ENCODE measurements around the gene UBR2. TPM values are rescaled to one million over a fixed set of nuclear protein-coding genes. Genes with fewer than 3 reads are reported as not detected.

Gene UBR2
- total RNA-seq, 1 donor from 2014 or later: 21.6 TPM

GRCh38 chr6:42704251-42704936 lies 140.6 kb downstream of the UBR2 start:
- Mint-ChIP-seq H3K27me3 (ENCODE audit: unreplicated experiment) (peaks cover 2% of the 10 kb centered on the region), H3K4me3 (ENCODE audit: unreplicated experiment) (no peak overlapping the region), H3K27ac (ENCODE audit: unreplicated experiment) (no peak overlapping the region), H3K9me3 (ENCODE audit: unreplicated experiment) (no peaks in the 10 kb centered on the region), H3K36me3 (ENCODE audit: low read depth, unreplicated experiment) (no peaks in the 10 kb centered on the region), H3K4me1 (ENCODE audit: unreplicated experiment) (no peaks in the 10 kb centered on the region)
- DNase-seq (ENCODE audit: low spot score): no peak
- no peak for TF ChIP-seq CTCF (IDR thresholded peaks at IDR 0.05; ENCODE audit: unreplicated experiment)

GRCh38 chr6:42704937-42705374 lies 141.1 kb downstream of the UBR2 start:
- DNase-seq (ENCODE audit: low spot score): no peak
- TF ChIP-seq CTCF (IDR thresholded peaks at IDR 0.05; ENCODE audit: unreplicated experiment): no peak
- H3K4me1 Mint-ChIP-seq (ENCODE audit: unreplicated experiment): no peaks in the 10 kb centered on the region
- H3K27ac Mint-ChIP-seq (ENCODE audit: unreplicated experiment): no peak overlapping the region
- H3K9me3 Mint-ChIP-seq (ENCODE audit: unreplicated experiment): no peaks in the 10 kb centered on the region
- peaks cover 2% of the 10 kb centered on the region for H3K27me3 Mint-ChIP-seq (ENCODE audit: unreplicated experiment)
- no peaks in the 10 kb centered on the region for H3K36me3 Mint-ChIP-seq (ENCODE audit: low read depth, unreplicated experiment)
- H3K4me3 Mint-ChIP-seq (ENCODE audit: unreplicated experiment): no peak overlapping the region

GRCh38 chr6:42707595-42707994 lies 143.8 kb downstream of the UBR2 start:
- H3K4me3 Mint-ChIP-seq (ENCODE audit: unreplicated experiment): no peak overlapping the region
- no peak overlapping the region for H3K27ac Mint-ChIP-seq (ENCODE audit: unreplicated experiment)
- no peak for DNase-seq (ENCODE audit: low spot score)
- no peaks in the 10 kb centered on the region for H3K9me3 Mint-ChIP-seq (ENCODE audit: unreplicated experiment)
- TF ChIP-seq CTCF (IDR thresholded peaks at IDR 0.05; ENCODE audit: unreplicated experiment): no peak
- peaks cover 4% of the 10 kb centered on the region for H3K36me3 Mint-ChIP-seq (ENCODE audit: low read depth, unreplicated experiment)
- peaks cover 5% of the 10 kb centered on the region for H3K27me3 Mint-ChIP-seq (ENCODE audit: unreplicated experiment)
- H3K4me1 Mint-ChIP-seq (ENCODE audit: unreplicated experiment): no peaks in the 10 kb centered on the region

GRCh38 chr6:42708096-42708495 lies 144.3 kb downstream of the UBR2 start:
- Mint-ChIP-seq H3K36me3 (ENCODE audit: low read depth, unreplicated experiment) (peaks cover 4% of the 10 kb centered on the region), H3K27me3 (ENCODE audit: unreplicated experiment) (peaks cover 5% of the 10 kb centered on the region), H3K9me3 (ENCODE audit: unreplicated experiment) (no peaks in the 10 kb centered on the region), H3K4me1 (ENCODE audit: unreplicated experiment) (no peaks in the 10 kb centered on the region), H3K4me3 (ENCODE audit: unreplicated experiment) (no peak overlapping the region), H3K27ac (ENCODE audit: unreplicated experiment) (no peak overlapping the region)
- DNase-seq (ENCODE audit: low spot score): no peak
- TF ChIP-seq CTCF (IDR thresholded peaks at IDR 0.05; ENCODE audit: unreplicated experiment): no peak

- Mint-ChIP-seq H3K4me1 (ENCODE audit: unreplicated experiment) (no peaks in the 10 kb centered on the region), H3K9me3 (ENCODE audit: unreplicated experiment) (no peaks in the 10 kb centered on the region), H3K36me3 (ENCODE audit: low read depth, unreplicated experiment) (peaks cover 4% of the 10 kb centered on the region), H3K4me3 (ENCODE audit: unreplicated experiment) (no peak overlapping the region), H3K27ac (ENCODE audit: unreplicated experiment) (no peak overlapping the region), H3K27me3 (ENCODE audit: unreplicated experiment) (peaks cover 5% of the 10 kb centered on the region)
- TF ChIP-seq CTCF (IDR thresholded peaks at IDR 0.05; ENCODE audit: unreplicated experiment): no peak
- no peak for DNase-seq (ENCODE audit: low spot score)
Observed at GRCh38 chr6:42709871-42710270, 146.0 kb downstream of the UBR2 start.

Data from endothelial cell (in vitro differentiated cells).